Measurements from ENCODE around the gene AXIN2.

DNA sequence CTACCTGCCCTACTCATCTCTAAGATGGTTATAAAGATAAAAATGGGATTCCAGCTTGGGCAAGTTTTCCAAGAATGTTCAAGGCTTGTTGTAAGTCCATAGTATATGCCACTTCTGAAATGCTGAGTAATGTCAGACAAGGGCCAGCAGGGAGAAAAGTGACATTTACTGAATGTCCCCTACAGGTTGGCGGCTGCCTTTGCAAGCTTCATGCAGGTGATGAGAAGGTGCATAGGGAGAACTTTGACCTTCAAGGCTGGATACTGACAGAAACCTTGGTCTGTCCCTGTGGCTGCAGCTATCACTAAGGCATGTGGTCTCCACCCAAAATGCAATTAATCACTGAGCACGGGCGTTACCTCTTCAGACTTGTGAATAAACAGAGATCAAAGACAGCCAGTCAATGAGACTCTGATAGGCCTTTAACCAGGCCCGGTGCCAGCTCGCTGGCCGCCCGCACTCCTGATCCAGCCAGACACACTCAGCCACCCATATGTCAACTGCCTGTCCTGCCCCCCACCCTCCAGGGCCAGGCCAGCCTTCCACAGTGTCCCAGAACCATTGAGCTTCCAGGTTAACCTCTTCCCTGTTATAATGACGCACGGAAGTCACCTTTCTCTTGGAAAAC, 26.8 kb upstream of the AXIN2 start:
- TF ChIP-seq, protein P1, sequence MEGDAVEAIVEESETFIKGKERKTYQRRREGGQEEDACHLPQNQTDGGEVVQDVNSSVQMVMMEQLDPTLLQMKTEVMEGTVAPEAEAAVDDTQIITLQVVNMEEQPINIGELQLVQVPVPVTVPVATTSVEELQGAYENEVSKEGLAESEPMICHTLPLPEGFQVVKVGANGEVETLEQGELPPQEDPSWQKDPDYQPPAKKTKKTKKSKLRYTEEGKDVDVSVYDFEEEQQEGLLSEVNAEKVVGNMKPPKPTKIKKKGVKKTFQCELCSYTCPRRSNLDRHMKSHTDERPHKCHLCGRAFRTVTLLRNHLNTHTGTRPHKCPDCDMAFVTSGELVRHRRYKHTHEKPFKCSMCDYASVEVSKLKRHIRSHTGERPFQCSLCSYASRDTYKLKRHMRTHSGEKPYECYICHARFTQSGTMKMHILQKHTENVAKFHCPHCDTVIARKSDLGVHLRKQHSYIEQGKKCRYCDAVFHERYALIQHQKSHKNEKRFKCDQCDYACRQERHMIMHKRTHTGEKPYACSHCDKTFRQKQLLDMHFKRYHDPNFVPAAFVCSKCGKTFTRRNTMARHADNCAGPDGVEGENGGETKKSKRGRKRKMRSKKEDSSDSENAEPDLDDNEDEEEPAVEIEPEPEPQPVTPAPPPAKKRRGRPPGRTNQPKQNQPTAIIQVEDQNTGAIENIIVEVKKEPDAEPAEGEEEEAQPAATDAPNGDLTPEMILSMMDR (IDR thresholded peaks at IDR 0.05; ENCODE audit: borderline replicate concordance, extremely low read depth, low read length, poor library complexity, severe bottlenecking) = peak; percentile 22
- no peak for TF ChIP-seq EZH2 (IDR thresholded peaks at IDR 0.05; ENCODE audit: borderline replicate concordance, low read depth, low read length, severe bottlenecking)
